ENCODE results near the gene DYNLRB1.

The DYNLRB1 gene

GRCh38 chr20:34534391-34535165, 18.4 kb downstream of the DYNLRB1 start:
- DNase-seq (no peak), ATAC-seq (no peak)

- no peak for ATAC-seq
Measured at GRCh38 chr20:34535301-34535840, 19.1 kb downstream of the DYNLRB1 start.

GRCh38 chr20:34535857-34536256, 19.6 kb downstream of the DYNLRB1 start:
- DNase-seq: no peak

More at GRCh38 chr20:34535301-34535840, 19.1 kb downstream of the DYNLRB1 start:
- DNase-seq: no peak

GRCh38 chr20:34536798-34537394, 20.7 kb downstream of the DYNLRB1 start:
- ATAC-seq: peak; percentile 33
- peak; percentile 52 for DNase-seq

More at GRCh38 chr20:34535857-34536256, 19.6 kb downstream of the DYNLRB1 start:
- ATAC-seq: no peak

GRCh38 chr20:34537651-34538050, 21.4 kb downstream of the DYNLRB1 start:
- DNase-seq (no peak), ATAC-seq (no peak)

- ATAC-seq (peak; percentile 28), DNase-seq (peak; percentile 70)
Measured at GRCh38 chr20:34538671-34539123, 22.5 kb downstream of the DYNLRB1 start.

GRCh38 chr20:34539756-34540155, 23.5 kb downstream of the DYNLRB1 start:
- DNase-seq (no peak), ATAC-seq (no peak)

GRCh38 chr20:34540596-34541263, 24.5 kb downstream of the DYNLRB1 start:
- ATAC-seq (no peak), DNase-seq (no peak)

GRCh38 chr20:34541264-34541901, 25.2 kb downstream of the DYNLRB1 start:
- no peak for ATAC-seq
- no peak for DNase-seq

GRCh38 chr20:34541917-34542316, 25.7 kb downstream of the DYNLRB1 start:
- ATAC-seq (no peak), DNase-seq (no peak)

- DNase-seq (no peak), ATAC-seq (no peak)
Measured at GRCh38 chr20:34542439-34542838, 26.2 kb downstream of the DYNLRB1 start.

GRCh38 chr20:34543463-34544056, 27.3 kb downstream of the DYNLRB1 start:
- no peak for ATAC-seq
- no peak for DNase-seq

GRCh38 chr20:34544109-34544796, 28.0 kb downstream of the DYNLRB1 start:
- ATAC-seq (peak; percentile 45), DNase-seq (no peak)

GRCh38 chr20:34546751-34547181, 30.5 kb downstream of the DYNLRB1 start:
- no peak for ATAC-seq

GRCh38 chr20:34547844-34548613, 31.8 kb downstream of the DYNLRB1 start:
- no peak for DNase-seq
- ATAC-seq: no peak

More at GRCh38 chr20:34546751-34547181, 30.5 kb downstream of the DYNLRB1 start:
- DNase-seq: no peak

- DNase-seq: no peak
- no peak for ATAC-seq
Measured at GRCh38 chr20:34549291-34549928, 33.2 kb downstream of the DYNLRB1 start.

GRCh38 chr20:34549929-34550305, 33.7 kb downstream of the DYNLRB1 start:
- ATAC-seq (no peak), DNase-seq (no peak)

- DNase-seq: no peak
- no peak for ATAC-seq
Measured at GRCh38 chr20:34552569-34552968, 36.3 kb downstream of the DYNLRB1 start.

GRCh38 chr20:34553366-34553867, 37.2 kb downstream of the DYNLRB1 start:
- DNase-seq: no peak
- no peak for ATAC-seq

GRCh38 chr20:34557936-34558319, 41.7 kb downstream of the DYNLRB1 start:
- ATAC-seq: no peak
- no peak for DNase-seq

Data from stimulated activated naive CD8-positive, alpha-beta T cell treated with anti-CD3 and anti-CD28 coated beads, Interleukin-15, Interleukin-2, amounts not matched to agents 100 U/mL and 50 U/mL, for 24 hours (primary cell).